HL-60/S4 treated with retinoic acid at 250 ng/mL for 4 days and 3 days (cell line): Measurements from ENCODE around the gene CLIC5.

Experiments used
- in situ Hi-C: fragments of 300-500 bp; cut with MboI; formaldehyde crosslinking; loops from 2 replicates; pipeline ENCODE4 v1.7.0; 2022; ENCODE audit warnings: low sequenced_read_pairs

CLIC5 gene

DNA sequence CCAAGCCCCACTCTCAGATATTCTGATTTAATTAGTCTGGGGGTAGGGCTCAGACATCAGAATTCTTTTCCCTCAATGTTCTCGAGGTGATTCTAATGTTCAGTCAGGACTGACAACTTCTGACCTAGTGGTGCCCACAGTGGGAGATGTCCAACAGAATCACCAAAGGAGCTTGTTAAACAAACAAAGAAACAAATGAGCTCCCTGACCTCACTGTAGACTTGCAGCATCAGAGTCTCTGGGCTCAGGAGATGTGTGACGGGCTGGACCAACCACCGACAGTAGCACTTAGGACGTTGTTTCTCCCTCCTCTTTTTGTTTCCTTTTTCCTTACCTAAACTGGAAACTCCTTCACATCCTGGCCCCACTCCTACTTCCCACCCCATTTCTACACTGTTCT, 49.3 kb downstream of the CLIC5 start:
- in situ Hi-C loops, result no loop called here

DNA sequence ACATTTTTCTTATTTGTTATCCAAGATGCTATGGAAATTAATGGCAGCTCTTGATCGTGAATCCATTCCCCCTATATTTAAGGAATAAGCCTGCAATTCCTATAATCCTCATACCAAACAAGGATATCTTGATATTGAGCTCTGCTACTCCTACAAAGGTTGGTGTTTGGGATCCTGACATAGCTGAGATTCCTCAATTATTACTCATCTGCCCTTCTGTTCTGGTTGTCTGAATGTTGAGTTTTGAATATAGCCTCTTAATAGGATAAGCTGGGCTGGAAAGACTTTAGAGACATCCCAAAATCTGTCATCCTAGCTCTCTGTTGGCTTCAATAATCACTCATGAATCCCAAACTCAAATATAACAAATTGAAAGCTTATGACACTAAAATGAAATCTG, 49.9 kb downstream of the CLIC5 start:
- in situ Hi-C loops, result no loop called here

- in situ Hi-C loops, result no loop called here
Measured at GRCh38 chr6:45965007-45965406, 50.7 kb downstream of the CLIC5 start.

- in situ Hi-C loops, result no loop called here
Measured at GRCh38 chr6:45964300-45964699, 51.4 kb downstream of the CLIC5 start.

DNA sequence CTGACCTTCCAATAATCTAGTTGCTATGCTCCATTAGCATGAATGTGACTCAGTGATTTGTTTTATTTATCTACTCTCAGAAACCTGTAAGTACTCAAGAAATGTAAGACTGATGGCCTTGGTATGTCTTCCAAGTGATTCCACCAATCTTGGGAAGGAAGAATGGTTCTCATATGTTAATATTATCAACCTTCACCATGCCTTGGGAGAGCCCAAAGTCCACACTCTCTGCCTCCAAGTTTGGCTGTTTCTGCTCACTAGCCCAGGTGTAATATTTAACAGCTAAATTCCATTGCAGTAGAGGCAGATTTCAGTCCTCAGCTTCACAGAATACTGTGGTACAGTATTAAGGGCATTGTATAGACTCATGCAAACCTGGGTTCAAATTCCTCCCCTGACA, 51.8 kb downstream of the CLIC5 start:
- in situ Hi-C loops, result no loop called here

- in situ Hi-C loops, result no loop called here
Measured at GRCh38 chr6:45961125-45961524, 54.5 kb downstream of the CLIC5 start.

DNA sequence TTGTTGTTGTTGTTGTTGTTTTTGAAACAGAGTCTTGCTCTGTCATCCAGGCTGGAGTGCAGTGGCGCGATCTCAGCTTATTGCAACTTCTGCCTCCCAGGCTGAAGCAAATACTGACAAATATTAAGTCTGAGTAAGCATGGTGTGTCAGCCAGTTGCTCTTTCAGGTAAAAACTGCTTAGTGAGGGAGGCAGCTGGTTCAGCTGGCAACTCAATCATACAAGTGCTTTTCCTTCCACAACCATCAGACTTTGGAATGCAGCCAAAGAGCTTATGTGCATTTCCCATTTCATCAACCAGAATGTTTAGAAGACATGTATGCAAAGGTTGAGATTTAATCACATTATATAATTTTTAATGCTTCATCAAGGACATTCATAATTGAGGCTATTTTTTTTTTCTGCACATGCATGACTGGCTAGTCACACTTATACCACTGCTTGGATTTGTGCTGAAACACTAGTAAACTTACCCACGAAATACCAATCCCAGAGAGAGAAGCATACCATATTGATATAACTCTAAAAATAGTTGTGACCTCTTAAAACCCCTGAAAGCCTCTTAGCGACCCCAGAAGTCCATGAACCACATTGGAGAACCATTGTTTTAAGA, 56.0 kb downstream of the CLIC5 start:
- in situ Hi-C loops, result no loop called here

DNA sequence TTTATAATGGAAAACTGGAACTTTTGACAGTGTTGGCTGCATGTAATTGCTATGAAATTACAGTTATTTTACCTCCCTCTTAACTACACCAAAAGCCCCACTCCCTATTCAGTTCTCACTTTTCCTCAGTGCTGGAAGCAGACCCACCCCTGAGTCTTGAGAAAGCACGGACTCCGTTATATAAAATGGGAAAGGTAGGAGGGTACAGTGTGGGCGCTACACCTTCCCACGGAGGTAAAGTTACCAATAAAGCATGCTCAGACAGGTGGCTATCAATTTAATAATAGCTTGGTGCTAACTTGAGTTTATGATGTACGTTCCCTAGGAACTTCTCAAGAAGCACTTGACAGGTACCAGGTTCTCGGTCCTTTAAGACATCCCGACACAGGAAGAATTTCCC, 59.0 kb downstream of the CLIC5 start:
- in situ Hi-C loops, result no loop called here

GRCh38 chr6:45956176-45956575, 59.5 kb downstream of the CLIC5 start:
- in situ Hi-C loops, result no loop called here

DNA sequence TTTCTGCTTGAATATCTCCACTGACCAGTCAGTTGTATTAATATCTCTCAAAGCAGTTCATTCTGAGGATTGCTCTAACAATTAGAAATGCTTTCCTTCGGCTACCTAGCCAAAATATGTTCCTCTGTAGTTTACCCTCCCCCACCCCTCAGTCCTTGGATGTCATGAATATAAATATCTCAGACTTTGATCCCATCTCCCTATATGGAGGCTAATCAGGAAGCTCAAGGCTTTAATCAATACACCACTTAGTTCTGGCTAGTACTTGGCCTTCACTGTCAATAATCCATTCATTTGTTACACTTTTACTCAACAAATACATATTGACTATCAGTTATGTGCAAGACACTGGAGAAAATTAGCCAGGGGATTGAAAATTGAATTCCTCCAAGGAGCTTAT, 60.1 kb downstream of the CLIC5 start:
- in situ Hi-C loops, result no loop called here

DNA sequence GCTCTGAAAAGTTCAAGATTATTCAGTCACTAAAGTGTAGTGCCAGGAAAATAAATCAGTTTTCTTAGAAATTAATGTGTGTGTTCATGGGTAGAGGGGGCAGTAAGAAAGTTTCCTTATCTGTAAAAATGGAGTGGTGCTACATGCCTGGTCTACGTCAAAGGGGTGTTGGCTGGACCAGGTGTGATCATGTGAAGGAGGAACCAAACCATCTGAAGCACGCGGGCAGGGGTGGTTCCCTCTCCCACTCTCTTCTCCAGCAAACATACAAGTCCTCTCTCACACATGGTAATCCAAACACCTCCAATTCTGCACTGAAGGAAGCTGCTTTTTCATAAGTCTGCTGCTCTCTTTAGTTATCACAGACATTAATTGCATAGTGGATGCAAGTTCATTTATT, 63.1 kb downstream of the CLIC5 start:
- in situ Hi-C loops, result no loop called here

DNA sequence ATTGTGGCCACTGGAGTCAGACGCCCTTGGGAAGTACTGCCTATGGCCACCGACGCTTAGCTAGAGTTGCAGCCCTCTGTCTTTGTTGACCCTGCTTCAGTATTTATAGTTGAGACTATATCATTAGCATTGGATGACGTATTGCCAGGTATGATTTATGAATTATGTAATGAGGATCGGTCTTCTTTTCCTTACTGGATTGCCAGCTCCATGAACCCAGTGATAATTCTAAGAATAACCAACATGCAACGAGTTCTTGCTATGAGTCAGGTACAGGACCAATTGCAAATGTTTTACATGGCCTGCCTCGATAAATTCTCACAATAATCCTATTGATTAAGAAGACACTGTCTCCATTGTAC, 63.5 kb downstream of the CLIC5 start:
- in situ Hi-C loops, result no loop called here

DNA sequence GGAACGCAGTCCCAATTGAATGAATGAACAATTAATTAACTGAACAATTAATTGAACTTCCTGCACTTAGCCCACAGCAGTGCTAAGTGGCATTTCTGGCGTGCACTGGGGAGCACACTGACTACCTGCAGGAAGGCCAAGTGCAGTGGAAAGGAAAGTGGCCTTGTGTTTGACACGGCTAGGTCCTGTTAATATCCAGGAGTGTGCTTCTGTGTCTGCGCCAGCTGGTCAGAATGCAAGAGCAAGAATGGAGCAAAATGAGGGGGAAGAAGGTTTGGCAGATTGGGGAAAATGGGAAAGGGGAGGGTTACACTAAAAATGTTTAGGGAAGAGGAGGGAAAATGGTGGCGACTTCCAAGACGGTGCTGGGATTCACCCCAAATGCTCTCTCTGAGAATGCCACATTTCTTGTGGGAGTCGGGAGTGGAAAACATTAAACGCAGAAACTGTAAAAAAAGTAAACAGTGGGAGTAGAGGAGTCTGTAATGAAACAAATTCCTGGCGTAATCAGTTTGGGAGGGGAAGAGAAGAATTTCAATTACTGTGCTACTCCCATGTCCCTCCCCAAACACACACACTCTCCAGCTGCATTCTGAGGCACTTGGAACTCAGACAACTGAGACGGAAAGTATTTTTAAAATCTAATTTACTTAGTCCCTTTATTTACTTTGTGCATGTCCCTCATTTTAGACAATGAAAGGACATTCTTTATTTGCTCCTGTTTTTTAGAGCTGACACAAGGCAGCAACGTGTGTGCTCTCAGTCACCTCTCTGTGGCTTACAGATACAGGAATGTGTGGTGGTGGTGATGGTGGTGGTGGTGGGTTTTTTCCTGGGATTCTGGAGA, 64.1 kb downstream of the CLIC5 start:
- in situ Hi-C loops, result no loop called here

GRCh38 chr6:45949256-45949655, 66.4 kb downstream of the CLIC5 start:
- in situ Hi-C loops, result no loop called here

DNA sequence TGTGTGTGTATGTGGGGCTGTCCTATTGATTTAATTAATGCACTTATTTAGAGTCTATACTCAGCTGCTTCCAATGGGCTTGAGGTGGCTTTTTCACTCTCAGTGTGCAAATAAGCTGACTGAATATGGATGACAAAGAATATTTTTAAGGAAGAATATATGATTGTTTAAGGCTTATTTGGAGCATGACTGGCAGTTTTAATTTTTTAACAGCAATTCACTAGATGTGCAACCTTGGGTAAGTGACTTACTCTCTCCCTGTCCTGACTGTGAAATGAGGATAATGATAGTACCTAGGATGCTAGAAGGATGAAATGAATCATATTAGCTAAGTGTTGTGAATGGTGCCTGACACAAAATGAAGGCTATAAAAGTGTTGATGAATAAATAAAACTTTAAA, 67.9 kb downstream of the CLIC5 start:
- in situ Hi-C loops, result no loop called here

GRCh38 chr6:45946887-45947286, 68.8 kb downstream of the CLIC5 start:
- in situ Hi-C loops, result no loop called here

GRCh38 chr6:45946352-45946751, 69.3 kb downstream of the CLIC5 start:
- in situ Hi-C loops, result no loop called here

- in situ Hi-C loops, result no loop called here
Measured at GRCh38 chr6:45942953-45943352, 72.7 kb downstream of the CLIC5 start.

DNA sequence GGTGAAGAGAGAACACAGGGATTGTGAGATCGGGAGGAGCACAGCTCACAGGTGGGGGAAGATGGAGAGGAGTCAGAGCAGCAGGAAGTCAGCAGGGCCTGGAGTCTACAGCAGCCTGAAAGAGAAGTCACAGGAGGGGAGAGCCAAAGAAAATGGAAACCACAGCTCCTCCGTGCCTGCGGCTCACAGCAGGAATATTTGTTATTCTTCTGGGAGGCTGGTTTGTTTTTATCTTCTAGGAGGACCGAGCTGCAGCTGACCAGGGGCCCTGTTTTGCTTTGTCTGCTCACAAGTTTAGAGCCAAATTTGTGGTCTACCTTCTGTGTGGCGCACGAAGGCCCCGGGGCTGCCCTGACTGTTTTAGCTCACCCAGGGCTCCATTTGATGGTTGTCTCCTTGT, 81.8 kb downstream of the CLIC5 start:
- in situ Hi-C loops, result no loop called here

DNA sequence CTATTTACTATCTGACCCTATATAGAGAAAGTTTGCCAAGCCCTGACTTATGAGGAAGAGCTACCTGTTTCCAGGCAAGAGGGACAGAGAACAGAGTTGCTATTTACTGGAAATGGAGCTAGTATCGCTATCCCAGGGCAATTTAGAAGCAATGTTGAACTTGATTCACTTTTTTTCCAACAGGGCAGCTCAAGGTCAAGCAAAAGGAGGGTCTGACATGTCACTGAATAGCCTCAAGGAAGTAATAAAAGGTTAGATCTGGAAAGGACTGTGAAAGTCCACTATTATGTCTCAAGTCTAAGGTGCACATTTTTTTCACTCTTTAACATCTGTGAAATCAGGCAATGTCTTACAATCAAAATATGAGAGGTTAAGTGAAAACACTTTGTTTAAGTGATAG, 84.4 kb downstream of the CLIC5 start:
- in situ Hi-C loops, result no loop called here

- in situ Hi-C loops, result no loop called here
Measured at GRCh38 chr6:45930420-45931040, 85.1 kb downstream of the CLIC5 start.
